ENCODE measurements around the gene RILPL2.
"Not testable (repeated sequence)": the region's sequence is repeated elsewhere in the genome, so short reads cannot be mapped to it uniquely, and the experiment has no call there.

The RILPL2 gene

GRCh38 chr12:123436017-123436964, at the start of gene RILPL2:
RILPL2 (minus strand) TSS chr12:123436684; CDS start chr12:123436420, 264 bp downstream.
- peak; percentile 26 to 29 for DNase-seq (ENCODE audit: low read depth in 2 of 2)

- no peak for DNase-seq (ENCODE audit: low read depth in 2 of 2)
Measured at GRCh38 chr12:123485756-123486155, 49.3 kb upstream of the RILPL2 start.

GRCh38 chr12:123483602-123484248, 47.2 kb upstream of the RILPL2 start:
- no peak for DNase-seq (ENCODE audit: low read depth in 2 of 2)

GRCh38 chr12:123482876-123483275, 46.4 kb upstream of the RILPL2 start:
- no peak for DNase-seq (ENCODE audit: low read depth in 2 of 2)

GRCh38 chr12:123481251-123481650, 44.8 kb upstream of the RILPL2 start:
- not testable (repeated sequence) for DNase-seq (ENCODE audit: low read depth in 2 of 2)

GRCh38 chr12:123479442-123480180, 43.1 kb upstream of the RILPL2 start:
- no peak for DNase-seq (ENCODE audit: low read depth in 2 of 2)

GRCh38 chr12:123478762-123479161, 42.3 kb upstream of the RILPL2 start:
- DNase-seq (ENCODE audit: low read depth in 2 of 2): no peak

- no peak for DNase-seq (ENCODE audit: low read depth in 2 of 2)
Measured at GRCh38 chr12:123478069-123478468, 41.6 kb upstream of the RILPL2 start.

GRCh38 chr12:123475246-123475703, 38.8 kb upstream of the RILPL2 start:
- DNase-seq (ENCODE audit: low read depth in 2 of 2): no peak

- DNase-seq (ENCODE audit: low read depth in 2 of 2): no peak
Measured at GRCh38 chr12:123474485-123475245, 38.2 kb upstream of the RILPL2 start.

GRCh38 chr12:123472438-123472849, 36.0 kb upstream of the RILPL2 start:
- no peak for DNase-seq (ENCODE audit: low read depth in 2 of 2)

GRCh38 chr12:123471374-123472068, 35.0 kb upstream of the RILPL2 start:
- DNase-seq (ENCODE audit: low read depth in 2 of 2): peak; percentile 27 to 37

- no peak for DNase-seq (ENCODE audit: low read depth in 2 of 2)
Measured at GRCh38 chr12:123469978-123470377, 33.5 kb upstream of the RILPL2 start.

- DNase-seq (ENCODE audit: low read depth in 2 of 2): no peak
Measured at GRCh38 chr12:123468786-123469185, 32.3 kb upstream of the RILPL2 start.

GRCh38 chr12:123465084-123465483, 28.6 kb upstream of the RILPL2 start:
- DNase-seq (ENCODE audit: low read depth in 2 of 2): no peak

GRCh38 chr12:123463174-123463573, 26.7 kb upstream of the RILPL2 start:
- not testable (repeated sequence) for DNase-seq (ENCODE audit: low read depth in 2 of 2)

GRCh38 chr12:123457980-123458779, 21.7 kb upstream of the RILPL2 start, which contains the start of gene SNRNP35:
SNRNP35 (plus strand) TSS chr12:123458139; CDS start chr12:123465541, 7,402 bp downstream.
- peak; percentile 67 to 72 for DNase-seq (ENCODE audit: low read depth in 2 of 2)

GRCh38 chr12:123453165-123453564, 16.7 kb upstream of the RILPL2 start:
- DNase-seq (ENCODE audit: low read depth in 2 of 2): no peak

GRCh38 chr12:123452276-123452550, 15.7 kb upstream of the RILPL2 start:
- DNase-seq (ENCODE audit: low read depth in 2 of 2): not testable (repeated sequence)

GRCh38 chr12:123450636-123451035, 14.2 kb upstream of the RILPL2 start:
- DNase-seq (ENCODE audit: low read depth in 2 of 2): no peak
